K562 treated with DMSO at 1 percent for 4 hours (cell line): ENCODE results near the gene SNCA. TPM values are rescaled to one million over a fixed set of nuclear protein-coding genes. Genes with fewer than 3 reads are reported as not detected.

Source experiments
- total RNA-seq: library from RNA; unstranded; fragments of 300-600 nt; gene quantifications from 2 replicates; pipeline ENCODE4 v1.2.3, GENCODE V29; 2022; ENCODE audit not compliant: insufficient read depth

Gene SNCA
- 1.6 TPM in 1 of 2 replicates, not detected in the other for total RNA-seq

GRCh38 chr4:89836897-89837384 lies at the start of gene SNCA:
TSS of gene SNCA (minus strand) at chr4:89837161. CDS start at chr4:89835667, 1,494 bp downstream.

Other genes starting within 250 kb of the SNCA start
- not detected in 2 replicates for gene MMRN1, start 57.7 kb upstream of the SNCA start, total RNA-seq